Daoy (cell line): ENCODE results near the gene ALX4. TPM values are rescaled to one million over a fixed set of nuclear protein-coding genes. Genes with fewer than 3 reads are reported as not detected.

ENCODE experiments used
- DNase-seq: peaks from one replicate; pipeline ENCODE4 v3.0.0-alpha.2; 2015; ENCODE audit warnings: low read depth
- total RNA-seq: library from RNA; depleted of rRNA; stranded (reverse); fragments of >200 nt; shearing (Covaris generic); gene quantifications from 2 replicates; pipeline ENCODE4 v1.2.3, GENCODE V29; 2014

The ALX4 gene
- total RNA-seq, 1 experiment from 2014 or later, result 1.5 TPM

DNA sequence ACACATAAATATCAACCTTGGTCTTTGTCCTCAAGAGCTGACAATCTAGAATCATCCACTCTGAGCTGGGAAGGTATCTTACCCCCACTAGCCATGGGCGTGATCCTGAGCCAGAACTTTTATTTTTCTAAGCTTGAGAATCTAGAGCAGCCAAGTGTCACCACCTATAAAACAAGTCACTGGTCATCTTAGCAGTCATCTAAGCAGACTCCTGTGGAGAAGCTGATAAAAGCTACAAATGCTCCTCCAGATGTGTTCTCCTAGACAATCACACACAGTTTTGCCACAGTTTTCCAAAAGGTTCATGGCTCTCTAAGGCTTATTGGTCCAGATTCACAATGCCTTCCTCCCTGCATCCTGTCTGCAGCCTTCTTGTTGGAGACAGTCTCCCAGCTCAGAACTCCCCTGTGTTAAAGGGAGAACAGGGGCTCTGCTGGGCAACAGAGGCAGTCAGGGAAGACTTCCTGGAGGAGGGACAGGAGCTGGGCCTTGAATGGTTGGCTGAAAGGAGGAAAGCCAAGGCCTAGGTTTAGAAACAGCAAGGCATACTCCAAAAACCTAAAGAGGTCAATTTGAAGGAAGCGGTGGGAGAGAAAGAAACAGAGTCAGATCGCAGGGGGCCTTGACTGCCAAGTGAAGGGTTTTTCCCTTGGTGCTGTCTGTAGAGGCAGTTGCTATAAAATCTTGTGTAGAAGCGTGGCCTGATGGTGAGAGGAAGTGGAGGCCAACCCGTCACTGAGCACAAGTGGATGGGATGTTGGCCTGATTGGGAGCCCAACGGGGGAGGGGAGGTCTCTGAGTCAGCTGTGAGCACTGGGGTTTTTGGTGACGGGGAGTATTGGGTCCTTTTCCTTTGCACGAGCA, 42.0 kb downstream of the ALX4 start:
- peak; percentile 46 for DNase-seq

DNA sequence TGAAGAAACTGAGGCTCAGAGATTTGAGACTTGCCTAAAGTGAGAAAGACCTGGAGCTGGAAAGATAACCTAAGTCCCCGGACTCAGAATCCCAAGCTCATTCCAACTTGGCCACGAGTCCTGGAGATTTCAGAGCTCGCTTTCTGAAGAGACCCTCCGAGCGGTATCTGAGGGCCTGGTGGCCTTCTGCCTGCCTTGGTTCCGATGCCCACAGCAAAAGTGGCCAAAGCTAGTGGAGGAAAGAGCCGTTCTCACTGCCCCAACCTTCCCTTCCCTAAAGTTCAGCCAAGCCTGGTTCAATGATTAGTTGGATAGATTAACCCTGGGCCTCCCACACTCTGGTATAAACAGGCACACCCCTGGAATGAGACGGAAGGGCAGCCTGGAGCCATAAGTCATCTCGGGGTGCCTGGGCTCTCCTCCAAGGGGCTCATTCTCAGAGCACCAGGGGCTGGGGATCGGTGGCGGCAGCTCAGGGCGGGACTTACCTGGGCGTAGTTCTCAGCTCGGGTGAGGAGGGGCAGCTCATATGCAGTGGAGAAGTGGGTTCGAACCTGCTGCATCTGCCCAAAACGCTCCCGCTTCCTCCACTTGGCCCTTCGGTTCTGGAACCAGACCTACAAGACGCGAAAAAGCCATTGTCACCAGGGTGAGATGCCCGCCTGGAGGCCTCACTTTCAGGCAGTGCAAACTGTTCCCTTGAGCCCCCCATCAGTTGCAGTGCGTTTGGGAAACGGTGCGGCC, 42.8 kb downstream of the ALX4 start:
- no peak for DNase-seq

DNA sequence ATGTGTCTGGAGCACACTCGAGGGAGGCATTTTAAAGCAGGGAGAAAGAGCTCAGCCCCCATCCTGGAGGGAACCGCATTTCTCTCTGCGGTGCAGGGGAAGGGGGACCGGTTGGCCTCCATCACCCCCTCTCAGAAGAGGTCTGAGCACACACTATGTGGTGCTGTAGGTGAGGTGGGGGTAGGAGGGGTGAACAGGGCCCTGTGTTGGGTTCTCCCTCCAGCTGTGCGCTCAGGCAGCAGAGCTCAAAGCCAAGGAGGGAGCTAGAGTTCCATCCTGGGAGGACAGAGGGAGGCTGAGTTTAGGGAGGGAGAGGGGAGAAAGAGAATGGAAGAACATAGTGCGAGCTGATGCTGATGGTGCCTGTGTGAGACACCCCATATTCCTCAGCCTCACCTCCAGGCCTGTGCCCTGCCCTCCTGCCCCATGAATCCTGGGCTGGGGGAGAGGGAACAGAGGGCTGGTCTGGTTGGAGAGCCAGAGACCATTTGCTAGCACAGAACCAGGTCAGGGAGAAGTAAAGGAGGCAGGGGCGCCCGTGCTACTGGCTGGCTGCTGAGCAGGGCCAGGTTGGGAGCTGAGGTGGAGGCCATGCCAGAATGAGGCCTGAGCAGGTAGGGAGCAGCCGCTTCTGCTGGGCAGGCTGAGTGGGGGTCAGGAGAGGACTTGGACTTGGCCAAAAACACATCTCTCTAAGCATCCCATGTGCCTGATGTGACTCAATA, 43.7 kb downstream of the ALX4 start:
- no peak for DNase-seq

DNA sequence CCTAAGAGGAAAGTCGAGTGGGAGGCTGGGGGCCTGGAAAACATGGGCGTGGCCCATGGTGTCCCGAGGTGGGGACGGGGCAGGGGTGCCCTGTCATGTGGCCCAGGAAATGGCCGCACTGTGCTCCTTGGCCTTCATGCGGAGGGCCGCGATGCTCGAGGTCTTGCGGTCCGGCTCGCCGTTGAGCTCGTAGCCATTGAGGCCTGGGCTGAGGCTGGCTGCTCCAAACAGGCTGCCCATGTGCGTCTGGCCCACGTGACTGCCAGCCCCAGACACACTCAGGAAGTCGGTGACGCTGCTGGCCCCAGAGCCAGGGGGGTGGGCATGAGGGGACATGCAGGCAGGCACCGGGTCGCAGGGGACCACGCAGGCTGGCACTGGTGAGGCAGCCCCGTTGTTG, 45.2 kb downstream of the ALX4 start:
- no peak for DNase-seq

DNA sequence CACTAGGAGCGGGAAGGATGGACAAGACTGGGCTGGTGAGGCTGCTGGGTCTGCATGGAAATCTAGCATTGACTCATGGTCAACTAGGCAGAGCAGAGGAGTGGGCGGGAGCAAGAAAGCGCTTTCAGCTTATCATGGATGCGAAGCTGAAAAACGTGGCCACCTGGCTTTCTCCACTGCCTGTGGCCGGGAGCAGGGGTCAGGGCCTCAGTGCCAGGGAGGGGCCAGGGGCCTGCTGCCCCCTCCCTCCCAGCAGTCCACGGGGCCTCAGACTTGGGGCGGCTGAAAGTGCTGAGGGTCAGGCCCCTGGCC, 45.5 kb downstream of the ALX4 start:
- no peak for DNase-seq

DNA sequence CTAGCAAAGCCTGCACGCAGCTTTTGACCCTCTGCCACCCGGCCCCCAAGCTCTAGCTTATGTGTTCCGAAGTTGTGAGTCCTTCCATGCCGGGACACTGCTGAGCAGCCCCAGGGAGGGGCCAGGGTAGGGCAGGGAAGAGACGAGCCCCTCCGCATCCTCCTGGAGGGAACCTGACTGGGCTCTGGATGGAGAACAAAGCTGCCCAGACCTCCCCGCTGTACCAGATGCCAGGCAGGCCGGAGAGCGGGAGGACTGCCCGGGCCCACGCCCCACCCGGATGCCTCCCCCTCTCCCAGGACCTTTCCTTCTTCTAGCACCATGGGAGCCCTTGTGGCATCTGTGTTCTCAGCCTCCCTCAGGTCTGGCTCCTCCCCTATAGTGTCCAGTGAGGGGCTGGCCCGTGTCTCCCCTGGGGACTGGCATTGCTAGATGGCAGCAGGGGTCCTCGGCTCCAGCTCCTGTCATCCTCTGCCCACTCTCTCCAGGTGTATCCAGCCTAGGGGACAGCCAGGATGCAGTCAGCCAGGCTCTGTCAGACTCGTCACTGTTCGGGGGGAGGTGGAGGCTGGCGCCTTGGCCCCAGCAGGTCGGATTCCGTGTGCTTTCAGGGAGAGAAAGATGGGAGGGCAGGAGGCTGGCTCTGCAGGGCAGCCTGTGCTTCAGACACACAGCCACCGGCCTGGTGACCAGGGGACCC, 46.1 kb downstream of the ALX4 start:
- no peak for DNase-seq

DNA sequence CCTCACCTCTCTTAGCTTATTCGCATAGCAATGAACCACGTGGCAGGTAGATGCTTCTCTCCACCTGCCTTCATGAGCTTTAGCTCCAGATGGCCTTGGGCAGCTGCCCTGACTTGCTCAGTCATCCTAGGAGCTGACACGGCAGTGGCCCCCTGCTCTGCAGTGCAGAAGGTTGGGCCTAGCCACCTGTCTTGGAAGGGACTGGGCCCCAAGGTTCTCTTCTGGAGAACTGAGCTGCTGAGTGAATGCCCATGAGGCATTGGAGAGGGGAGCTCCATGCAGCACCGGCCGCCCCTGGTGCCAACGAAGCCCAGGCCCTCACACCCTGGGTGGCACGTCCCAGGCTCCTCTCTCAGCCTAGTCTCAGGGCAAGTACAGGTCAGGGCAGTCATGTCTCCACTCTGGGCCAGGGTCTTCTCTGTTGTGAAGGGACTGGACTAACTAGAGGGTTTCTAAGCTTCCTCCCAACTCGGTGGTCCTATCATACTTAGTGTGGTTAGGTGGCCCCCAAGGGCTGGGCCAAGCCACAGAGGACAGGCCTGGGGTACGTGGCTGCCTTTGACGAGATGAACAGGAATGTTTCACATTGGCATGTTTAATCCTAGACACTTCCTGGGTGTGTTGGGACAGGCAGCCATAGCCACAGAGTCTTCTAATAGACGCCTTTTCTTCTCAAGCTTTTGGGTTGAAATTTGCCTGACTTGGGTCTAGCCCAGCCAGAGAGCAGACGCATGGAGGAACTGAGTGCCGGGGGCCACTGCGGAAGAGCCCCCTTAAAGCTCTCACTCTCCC, 47.9 kb downstream of the ALX4 start:
- DNase-seq, result no peak

DNA sequence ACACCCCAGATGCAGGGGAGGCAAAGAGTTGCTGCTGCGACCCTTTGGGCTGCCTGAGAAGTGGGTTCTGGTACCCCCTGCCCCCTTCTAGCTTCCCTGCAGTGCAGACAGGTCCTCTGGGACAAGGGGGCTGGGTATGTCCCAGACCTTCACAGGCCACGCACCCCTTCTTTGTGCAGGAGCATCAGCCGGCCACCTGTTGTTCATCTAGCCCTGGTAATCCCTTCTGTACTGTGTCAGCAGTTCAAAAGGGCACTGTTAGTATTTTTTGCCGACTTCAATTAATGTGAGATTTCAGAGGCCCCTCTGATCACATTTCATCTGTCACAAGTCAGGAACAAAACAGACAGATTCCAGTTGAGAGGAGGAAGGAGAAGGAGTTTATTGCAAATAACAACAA, 49.9 kb downstream of the ALX4 start:
- no peak for DNase-seq

DNA sequence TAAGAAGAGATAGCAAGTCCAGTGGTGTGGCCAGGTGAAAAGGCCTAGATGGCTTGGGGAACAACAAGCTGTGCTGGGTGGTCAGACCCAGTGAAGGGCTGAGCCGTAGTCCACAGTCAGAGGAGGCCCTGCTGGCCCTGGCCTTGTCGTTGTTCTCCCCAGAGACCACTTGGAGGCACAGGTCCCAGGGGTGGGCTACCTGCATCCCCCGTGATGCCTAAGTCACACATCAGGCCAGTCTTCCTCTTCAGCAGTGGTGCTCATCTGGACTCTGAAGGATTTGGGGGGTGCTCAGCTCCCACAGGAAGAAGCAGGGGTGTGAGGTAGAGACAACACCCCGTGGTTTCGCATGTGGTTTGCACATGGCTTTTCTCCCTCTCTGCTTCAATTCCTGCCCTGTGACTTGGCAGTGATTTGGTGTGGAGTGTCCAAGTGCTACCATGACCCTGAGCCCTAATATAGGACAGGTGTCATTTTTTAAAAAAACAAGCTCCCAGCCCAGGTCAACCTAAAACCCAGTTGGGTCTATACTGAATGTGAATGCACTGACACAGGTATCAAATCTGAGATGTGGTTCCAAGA, 51.0 kb downstream of the ALX4 start:
- DNase-seq, result no peak

DNA sequence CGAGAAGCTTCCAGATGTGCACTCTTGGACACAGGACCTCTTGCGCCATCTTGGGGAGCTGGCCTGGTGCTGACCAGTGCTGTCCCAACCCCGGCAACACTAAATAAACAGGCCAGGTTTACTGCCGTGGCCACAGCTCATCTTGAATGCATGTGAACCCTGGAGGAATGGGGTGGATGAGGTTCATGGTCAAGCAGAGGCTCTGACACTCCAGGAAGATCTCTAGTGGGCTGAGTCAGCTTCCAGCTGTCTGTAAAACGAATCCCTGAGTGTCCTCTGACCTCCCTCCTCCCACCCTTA, 51.8 kb downstream of the ALX4 start:
- no peak for DNase-seq

DNA sequence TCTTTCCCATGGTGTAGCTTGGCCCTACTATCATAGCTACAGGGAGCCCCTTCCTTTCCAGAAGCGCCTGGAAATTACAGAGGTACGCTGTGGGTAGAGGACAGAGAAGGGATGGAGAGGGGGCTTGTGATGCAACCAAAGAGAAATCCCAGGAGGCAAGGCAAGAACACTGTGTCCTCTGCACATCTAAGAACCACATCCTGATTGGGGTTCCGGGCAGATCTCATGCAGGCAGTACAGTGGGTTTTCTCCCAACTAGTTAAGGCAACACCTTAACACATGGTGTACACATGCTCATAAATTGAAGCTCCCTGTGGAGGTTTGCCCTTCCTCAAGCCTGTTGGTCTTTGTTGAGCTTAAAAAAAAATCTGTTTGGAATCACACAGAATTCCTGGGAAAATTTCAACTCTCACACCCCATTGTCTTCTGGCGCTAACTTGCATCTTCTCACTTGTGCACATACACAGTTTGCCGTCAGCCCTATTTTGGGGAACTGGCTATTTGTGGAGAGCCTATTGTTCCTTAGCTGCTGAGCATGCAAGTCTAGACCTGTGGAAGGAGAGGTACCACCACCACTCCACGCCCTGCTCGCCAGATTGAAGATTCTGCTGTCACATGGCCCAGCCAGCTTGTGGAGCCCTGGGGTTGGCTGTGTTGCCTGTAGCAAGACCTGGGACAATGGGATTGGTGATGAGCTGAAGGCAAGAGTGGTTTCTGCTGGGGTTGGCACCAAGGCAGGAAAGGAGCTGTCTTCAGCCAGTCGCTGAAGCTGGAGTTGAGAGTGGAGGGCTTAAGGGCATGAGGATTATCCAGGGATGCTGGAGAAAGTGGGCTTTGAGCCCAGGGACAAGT, 52.4 kb downstream of the ALX4 start:
- no peak for DNase-seq

DNA sequence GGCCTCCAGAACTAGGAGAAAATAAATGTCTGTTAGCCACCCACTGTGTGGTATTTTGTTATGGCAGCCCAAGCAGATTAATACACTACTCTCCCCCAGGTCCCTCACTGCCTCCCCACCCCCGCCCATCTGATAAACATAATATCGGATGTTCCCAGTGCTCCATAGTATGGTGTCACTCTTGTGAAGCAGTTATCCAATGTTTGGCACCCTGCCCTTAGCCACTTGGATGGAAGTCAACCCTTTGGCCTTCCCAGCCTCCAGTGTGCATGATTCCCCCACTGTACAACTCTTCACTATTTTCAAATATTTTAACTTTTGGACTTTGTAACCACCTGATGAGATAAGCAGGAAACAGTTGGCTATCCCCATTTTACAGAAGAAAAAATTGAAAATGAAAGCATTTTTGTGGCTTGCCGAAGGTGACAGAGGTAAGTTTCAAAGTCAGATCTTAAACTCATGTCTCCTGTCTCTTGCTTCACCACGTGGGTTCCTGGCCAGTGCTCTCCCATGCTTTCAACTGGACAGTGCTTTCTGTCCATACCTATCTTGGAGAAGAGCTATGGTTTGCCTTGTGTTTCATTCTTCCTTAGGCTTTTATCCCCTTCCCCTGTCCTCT, 53.2 kb downstream of the ALX4 start:
- DNase-seq, result no peak

DNA sequence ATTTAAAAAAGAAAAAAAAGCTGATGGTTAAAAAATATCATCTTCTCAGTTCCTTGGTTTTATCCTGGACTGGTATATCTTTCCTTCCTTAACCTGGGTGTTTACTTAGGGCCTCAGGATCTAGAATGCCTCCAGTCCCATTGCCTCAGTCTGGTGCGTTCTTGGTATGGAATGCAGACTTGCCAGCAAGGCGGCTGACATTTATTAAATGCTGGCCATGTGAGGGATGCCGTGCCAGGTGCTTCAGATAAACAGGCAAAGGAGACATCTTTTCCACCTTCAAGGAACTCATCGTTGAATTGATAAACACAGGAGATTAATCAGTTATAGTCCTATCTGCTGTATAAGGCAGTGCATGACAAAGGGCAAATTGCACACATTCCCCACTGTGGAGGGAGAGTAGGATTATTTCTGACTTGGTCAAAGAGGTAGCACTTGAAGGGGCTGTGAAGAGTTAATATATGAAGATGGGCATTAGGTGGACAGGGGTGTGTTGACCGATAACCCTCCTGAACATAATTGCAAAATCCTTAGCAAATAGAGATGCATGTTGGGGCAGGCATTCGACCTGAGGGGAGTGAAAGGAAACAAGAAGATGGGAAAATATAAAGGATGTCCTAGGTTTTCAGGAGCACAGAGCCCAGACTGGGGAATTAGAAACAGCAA, 54.4 kb downstream of the ALX4 start:
- no peak for DNase-seq

DNA sequence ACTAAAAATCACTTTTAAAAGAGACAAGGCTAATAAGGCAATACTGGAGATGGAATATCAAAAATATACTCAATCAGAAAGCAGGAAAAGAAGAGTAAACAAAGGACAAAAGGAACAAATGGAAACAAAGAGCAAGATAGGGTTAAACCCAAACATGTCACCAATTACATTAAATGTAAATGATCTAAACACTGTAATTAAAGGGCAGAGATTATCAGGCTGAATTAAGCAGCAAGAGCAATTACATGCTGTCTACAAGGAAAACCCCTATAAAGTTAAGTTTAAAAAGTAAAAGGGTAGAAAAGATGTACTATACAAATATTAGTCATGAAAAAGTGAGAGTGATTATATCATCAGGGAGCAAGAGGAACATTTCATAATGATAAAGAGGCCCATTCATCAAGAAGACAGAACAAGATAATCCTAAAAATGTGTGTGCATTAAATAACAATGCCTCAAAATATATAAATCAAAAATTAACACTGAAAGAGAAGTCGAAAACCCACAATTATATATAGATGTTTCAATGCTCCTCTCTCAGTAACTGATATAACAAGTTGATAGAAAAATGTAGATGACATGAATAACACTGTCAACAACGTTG, 56.8 kb downstream of the ALX4 start:
- no peak for DNase-seq

DNA sequence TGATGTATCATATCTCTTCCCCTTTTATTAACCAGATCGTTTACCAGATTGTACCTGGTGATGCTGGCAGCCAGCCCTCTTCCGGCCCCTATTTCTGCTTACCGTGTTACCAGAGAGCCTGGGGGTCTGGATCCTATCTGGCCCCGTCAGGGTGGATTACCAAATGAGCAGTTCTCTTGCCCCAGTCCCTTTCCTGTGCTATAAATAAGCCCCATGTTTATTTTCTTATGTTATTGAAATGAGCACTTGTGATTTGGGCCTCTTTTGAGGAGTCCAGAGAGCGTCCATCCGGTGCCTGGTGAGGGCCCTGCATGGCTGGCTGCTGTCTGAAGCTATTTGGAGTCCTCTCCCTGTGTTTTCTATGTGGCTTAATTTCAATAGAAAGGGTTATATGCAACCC, 59.5 kb downstream of the ALX4 start:
- no peak for DNase-seq

DNA sequence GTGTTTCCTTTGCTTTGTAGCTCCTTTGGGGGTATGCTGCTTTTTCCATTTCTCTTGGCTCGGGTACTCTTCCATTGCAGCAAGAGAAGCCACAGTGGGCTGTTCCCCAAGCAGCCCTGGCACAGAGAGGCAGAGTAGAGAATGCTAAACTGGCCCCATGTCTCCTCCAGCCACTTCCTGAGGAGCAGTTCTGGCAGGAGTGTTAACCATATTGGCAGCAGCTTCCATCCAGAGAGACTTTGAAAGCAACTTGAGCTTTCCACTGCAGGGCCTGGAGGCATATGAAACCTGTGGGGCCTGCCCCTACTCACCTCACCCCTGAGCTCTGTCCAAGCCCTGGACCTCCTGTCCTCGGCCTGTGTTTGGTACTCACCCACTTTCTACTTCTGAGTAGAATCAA, 61.8 kb downstream of the ALX4 start:
- DNase-seq, result no peak

DNA sequence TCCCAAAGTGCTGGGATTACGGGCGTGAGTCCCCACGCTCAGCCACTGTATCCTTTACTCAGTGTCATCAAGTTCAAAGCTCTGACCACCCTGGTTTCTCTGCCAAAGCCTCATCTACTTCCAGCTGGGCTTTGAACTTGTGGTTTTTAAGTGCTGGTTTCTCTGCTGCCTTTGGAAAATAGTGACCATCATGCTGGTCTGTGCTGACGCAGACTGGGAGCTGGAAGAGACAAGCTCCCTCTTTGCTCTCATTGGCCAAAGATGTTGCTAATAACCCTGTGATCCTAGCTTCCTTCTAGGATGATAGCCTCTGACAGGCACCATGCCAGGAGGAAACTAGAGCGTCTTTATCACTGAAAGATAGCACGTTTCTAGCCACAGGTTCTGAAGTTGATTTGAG, 62.4 kb downstream of the ALX4 start:
- DNase-seq, result no peak

DNA sequence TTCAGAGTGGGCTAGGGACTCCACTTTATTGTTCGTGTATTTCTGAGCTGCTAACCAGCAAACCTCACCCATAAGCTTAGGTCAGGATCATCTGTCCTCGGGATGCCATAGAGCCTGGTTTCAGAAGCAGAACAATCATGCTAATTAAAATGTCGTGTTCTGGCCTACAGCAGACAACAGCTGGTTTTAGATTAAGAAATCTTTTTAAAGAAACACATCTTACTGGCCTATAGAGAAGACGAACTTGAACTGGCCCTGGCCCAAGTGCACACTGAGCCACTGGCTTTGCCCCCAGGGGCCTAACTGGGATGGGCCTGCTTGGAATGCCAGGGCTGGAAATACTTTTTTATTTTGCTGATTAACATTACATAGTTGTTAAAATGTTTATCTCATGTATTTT, 63.2 kb downstream of the ALX4 start:
- DNase-seq, result no peak
